MM.1S (cell line): ENCODE measurements around the gene AP1G2.

Experiments
- DNase-seq: peaks from one replicate; pipeline ENCODE4 v3.0.0-alpha.2; 2015
- H2AFZ ChIP-seq: fragments of 300-600 bp; sonication (generic); 2 replicates; pipeline ENCODE4 v1.6.0; 2016; ENCODE audit warnings: antibody characterized with exemption, low read length
- H3F3A ChIP-seq: fragments of 300-600 bp; sonication (generic); 2 replicates; pipeline ENCODE4 v1.6.1; 2016; ENCODE audit warnings: mild to moderate bottlenecking, antibody characterized with exemption, low read length, moderate library complexity, mixed read lengths; ENCODE audit not compliant: insufficient read depth
- H3K27ac ChIP-seq: fragments of 300-600 bp; sonication (generic); 2 replicates; pipeline ENCODE4 v1.5.1; 2016; ENCODE audit warnings: mild to moderate bottlenecking, low read length
- H3K27me3 ChIP-seq: fragments of 300-600 bp; sonication (generic); replicated peaks from 2 replicates; pipeline ENCODE4 v1.6.0; 2016; ENCODE audit warnings: low read length; ENCODE audit not compliant: insufficient read depth
- H3K36me3 ChIP-seq: fragments of 300-600 bp; sonication (generic); replicated peaks from 2 replicates; pipeline ENCODE4 v1.6.1; 2016; ENCODE audit warnings: mild to moderate bottlenecking, low read length, mixed read lengths; ENCODE audit not compliant: insufficient read depth
- H3K4me1 ChIP-seq: fragments of 300-600 bp; sonication (generic); 2 replicates; pipeline ENCODE4 v1.6.1; 2016; ENCODE audit warnings: low read length, mixed read lengths
- H3K4me2 ChIP-seq: fragments of 300-600 bp; sonication (generic); 2 replicates; pipeline ENCODE4 v1.6.0; 2016; ENCODE audit warnings: low read depth, low read length
- H3K4me3 ChIP-seq: fragments of 300-600 bp; sonication (generic); 2 replicates; pipeline ENCODE4 v1.5.1; 2016; ENCODE audit warnings: low read length, mixed read lengths
- H3K79me2 ChIP-seq: fragments of 300-600 bp; sonication (generic); 2 replicates; pipeline ENCODE4 v1.6.1; 2016; ENCODE audit warnings: mixed run types, low read length, mixed read lengths
- H3K9ac ChIP-seq: fragments of 300-600 bp; sonication (generic); 2 replicates; pipeline ENCODE4 v1.6.1; 2016; ENCODE audit warnings: low read length, mixed read lengths
- H3K9me2 ChIP-seq: fragments of 300-600 bp; sonication (generic); replicated peaks from 2 replicates; pipeline ENCODE4 v1.6.1; 2016; ENCODE audit warnings: mild to moderate bottlenecking, low read length, mixed read lengths; ENCODE audit not compliant: insufficient read depth
- H3K9me3 ChIP-seq: fragments of 300-600 bp; sonication (generic); replicated peaks from 2 replicates; pipeline ENCODE4 v1.6.1; 2016; ENCODE audit warnings: mild to moderate bottlenecking, low read length, mixed read lengths; ENCODE audit not compliant: insufficient read depth
- H4K20me1 ChIP-seq: fragments of 300-600 bp; sonication (generic); 2 replicates; pipeline ENCODE4 v1.6.1; 2016; ENCODE audit warnings: mild to moderate bottlenecking, low read length, moderate library complexity, mixed read lengths; ENCODE audit not compliant: insufficient read depth
- EZH2 ChIP-seq: fragments of 300-600 bp; sonication (generic); optimal IDR thresholded peaks from 2 replicates; pipeline ENCODE3; 2017; ENCODE audit warnings: low read depth, mild to moderate bottlenecking, antibody characterized with exemption, low read length, mixed read lengths
- EZH2phosphoT487 ChIP-seq: fragments of 300-600 bp; sonication (generic); IDR thresholded peaks from 2 replicates; pipeline ENCODE4 v1.6.1; 2018; ENCODE audit warnings: antibody characterized with exemption, low read length
- TF ChIP-seq, protein P1 (sequence below): fragments of 300-600 bp; sonication (generic); IDR thresholded peaks from 2 replicates; pipeline ENCODE4 v1.5.1; 2016; ENCODE audit warnings: antibody characterized with exemption, low read length, mixed read lengths

The AP1G2 gene

DNA sequence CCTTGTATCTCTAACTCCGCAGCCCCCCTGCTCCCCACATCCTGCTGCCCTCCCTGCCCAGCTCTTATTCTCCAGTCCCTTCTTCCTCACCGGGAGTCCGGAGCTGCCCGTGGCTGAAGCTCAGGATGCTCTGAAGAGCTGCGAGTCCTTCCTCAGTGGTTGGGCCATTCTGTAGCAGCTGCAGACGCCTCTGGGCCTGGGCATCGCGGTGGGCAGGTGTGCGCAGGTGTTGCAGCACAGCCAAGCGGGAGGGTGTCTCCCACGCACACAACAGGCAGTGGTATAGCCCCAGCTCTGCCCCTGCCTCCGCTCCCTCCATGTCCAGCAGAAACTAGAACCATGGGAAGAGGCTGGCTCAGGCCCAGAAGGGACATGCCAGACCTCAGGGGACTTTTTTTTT, 36.2 kb downstream of the AP1G2 start:
- no peak for DNase-seq
- no peak overlapping the region for H2AFZ ChIP-seq
- H3K27me3 ChIP-seq = no peaks in the 10 kb centered on the region
- H3K4me3 ChIP-seq = no peak overlapping the region
- no peaks in the 10 kb centered on the region for H4K20me1 ChIP-seq
- no peaks in the 10 kb centered on the region for H3K4me1 ChIP-seq
- no peak overlapping the region for H3K9ac ChIP-seq
- H3K4me2 ChIP-seq = no peak overlapping the region
- no peaks in the 10 kb centered on the region for H3K9me2 ChIP-seq
- H3K9me3 ChIP-seq = no peaks in the 10 kb centered on the region
- H3K36me3 ChIP-seq = no peaks in the 10 kb centered on the region
- H3K27ac ChIP-seq = no peak overlapping the region
- TF ChIP-seq EZH2phosphoT487 (no peak), EZH2 (no peak)
- TF ChIP-seq, protein P1, sequence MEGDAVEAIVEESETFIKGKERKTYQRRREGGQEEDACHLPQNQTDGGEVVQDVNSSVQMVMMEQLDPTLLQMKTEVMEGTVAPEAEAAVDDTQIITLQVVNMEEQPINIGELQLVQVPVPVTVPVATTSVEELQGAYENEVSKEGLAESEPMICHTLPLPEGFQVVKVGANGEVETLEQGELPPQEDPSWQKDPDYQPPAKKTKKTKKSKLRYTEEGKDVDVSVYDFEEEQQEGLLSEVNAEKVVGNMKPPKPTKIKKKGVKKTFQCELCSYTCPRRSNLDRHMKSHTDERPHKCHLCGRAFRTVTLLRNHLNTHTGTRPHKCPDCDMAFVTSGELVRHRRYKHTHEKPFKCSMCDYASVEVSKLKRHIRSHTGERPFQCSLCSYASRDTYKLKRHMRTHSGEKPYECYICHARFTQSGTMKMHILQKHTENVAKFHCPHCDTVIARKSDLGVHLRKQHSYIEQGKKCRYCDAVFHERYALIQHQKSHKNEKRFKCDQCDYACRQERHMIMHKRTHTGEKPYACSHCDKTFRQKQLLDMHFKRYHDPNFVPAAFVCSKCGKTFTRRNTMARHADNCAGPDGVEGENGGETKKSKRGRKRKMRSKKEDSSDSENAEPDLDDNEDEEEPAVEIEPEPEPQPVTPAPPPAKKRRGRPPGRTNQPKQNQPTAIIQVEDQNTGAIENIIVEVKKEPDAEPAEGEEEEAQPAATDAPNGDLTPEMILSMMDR = no peak
- no peaks in the 10 kb centered on the region for H3K79me2 ChIP-seq
- no peaks in the 10 kb centered on the region for H3F3A ChIP-seq

DNA sequence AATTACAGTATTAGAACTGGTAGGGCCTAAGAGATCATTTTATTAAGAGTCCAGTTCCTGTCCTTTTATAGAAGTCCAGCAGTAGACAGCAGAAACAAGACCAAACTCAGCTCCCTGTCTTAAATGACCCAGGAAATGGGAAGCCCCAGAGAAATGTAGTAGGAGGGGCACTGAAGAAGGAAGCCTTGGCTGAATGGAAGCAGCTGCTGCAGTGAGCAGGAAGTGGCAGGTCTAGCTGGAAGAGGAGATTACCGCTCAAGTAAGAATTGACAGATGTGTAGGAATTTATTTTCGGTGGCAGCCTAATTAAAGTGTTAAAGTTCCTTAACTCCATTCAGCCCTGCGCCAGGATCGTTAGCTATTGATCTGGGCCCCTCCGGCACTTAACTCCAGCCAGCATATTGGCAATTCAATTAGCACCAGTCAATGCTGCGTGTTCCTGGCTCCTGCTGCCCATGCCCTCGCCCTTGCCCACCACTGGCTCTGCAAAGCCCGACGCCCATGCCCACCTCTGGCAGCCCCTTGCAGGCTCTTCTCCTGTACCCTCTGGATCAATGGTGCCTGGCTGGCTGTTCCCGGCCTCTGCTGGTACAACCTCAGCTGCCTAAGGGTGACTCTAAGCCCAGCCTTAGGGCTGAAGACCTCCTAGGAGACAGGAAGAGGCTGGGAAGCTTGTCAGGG, 37.1 kb downstream of the AP1G2 start:
- no peaks in the 10 kb centered on the region for H3K9me2 ChIP-seq
- no peaks in the 10 kb centered on the region for H4K20me1 ChIP-seq
- no peak overlapping the region for H3K4me3 ChIP-seq
- no peaks in the 10 kb centered on the region for H3F3A ChIP-seq
- H3K9me3 ChIP-seq = no peaks in the 10 kb centered on the region
- H3K36me3 ChIP-seq = no peaks in the 10 kb centered on the region
- H3K4me1 ChIP-seq = no peaks in the 10 kb centered on the region
- no peak overlapping the region for H3K4me2 ChIP-seq
- no peak overlapping the region for H2AFZ ChIP-seq
- no peaks in the 10 kb centered on the region for H3K27me3 ChIP-seq
- no peaks in the 10 kb centered on the region for H3K79me2 ChIP-seq
- no peak for DNase-seq
- no peak overlapping the region for H3K27ac ChIP-seq
- H3K9ac ChIP-seq = no peak overlapping the region
- TF ChIP-seq EZH2 (no peak), EZH2phosphoT487 (no peak)
- TF ChIP-seq, protein P1 = no peak

DNA sequence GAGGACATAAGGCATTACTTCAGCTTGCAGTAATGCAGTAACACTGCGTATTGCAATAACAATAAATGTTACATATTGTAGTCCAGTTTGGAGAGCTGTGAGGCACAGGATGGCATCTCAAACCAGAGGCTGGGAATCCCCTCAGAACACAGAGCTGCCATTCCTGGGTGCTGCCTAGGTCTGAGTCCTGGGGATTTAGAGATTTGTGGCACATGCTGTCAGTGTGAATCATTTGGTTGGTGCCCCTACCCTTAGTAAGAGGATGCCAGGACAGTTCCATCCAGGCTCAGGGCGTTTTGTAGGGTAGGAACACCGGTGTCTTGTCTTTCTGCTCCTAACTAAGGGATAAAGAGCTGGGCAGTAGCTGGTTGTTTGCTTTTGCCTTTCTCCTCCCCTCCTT, 38.6 kb downstream of the AP1G2 start:
- Histone ChIP-seq H3K4me2 (no peak overlapping the region), H3K4me3 (no peak overlapping the region), H3K4me1 (no peaks in the 10 kb centered on the region), H4K20me1 (no peaks in the 10 kb centered on the region), H2AFZ (no peak overlapping the region), H3K9ac (no peak overlapping the region), H3K27ac (no peak overlapping the region), H3K9me3 (no peaks in the 10 kb centered on the region), H3K36me3 (no peaks in the 10 kb centered on the region), H3K27me3 (no peaks in the 10 kb centered on the region), H3F3A (no peaks in the 10 kb centered on the region), H3K79me2 (no peaks in the 10 kb centered on the region), H3K9me2 (no peaks in the 10 kb centered on the region)
- no peak for DNase-seq
- TF ChIP-seq, protein P1 = no peak
- TF ChIP-seq EZH2 (no peak), EZH2phosphoT487 (no peak)
